Measurements from ENCODE around the gene ACSF3.

The ACSF3 gene

DNA sequence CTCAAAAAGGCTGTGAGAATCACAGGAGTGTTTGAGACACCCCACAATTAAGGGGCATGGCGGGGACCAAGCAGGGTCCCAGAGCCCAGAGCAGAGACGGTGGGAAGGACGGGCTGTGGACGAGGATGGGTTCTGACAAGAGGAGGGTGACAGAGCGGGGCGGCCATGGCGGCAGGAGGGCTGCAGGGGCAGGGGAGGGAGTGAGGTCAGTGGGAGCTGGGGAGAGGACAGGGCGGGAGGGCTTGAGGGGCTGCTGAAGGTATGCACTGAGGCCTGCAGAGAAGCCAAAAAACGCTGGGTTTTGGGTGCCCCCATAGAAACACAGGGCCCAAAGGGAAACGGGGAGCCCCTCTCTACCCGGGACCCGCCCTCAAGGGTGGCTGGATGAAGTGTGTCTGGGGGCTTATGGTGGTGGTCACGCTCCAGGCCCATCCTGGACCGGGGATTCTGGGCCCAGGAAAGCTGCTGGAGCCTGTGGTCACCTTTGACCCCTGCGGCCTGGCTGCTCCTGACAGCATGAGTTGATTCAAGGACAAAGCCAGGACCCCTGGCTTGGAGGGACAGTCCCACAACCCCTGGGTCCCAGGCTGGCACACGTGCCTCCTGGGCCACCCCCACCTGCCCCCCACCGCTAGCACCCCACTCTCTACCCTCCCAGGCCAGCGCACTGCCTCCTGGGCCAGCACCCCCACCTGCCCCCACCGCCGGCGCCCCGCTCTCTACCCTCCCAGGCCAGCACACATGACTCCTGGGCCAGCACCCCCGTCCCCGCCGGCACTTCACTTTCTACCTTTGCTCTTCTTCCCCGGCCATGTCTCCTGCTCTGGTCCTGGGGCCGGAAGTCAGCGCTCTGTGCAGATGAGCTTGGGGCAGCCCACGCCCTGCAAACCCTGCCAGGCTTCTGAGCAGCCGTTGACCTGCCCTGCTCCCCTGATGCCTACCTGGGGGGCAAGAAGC, 31.0 kb upstream of the ACSF3 start:
- Histone ChIP-seq H3K4me3 (ENCODE audit: control insufficient read depth in 1 of 7, extremely low read depth in 1 of 7, insufficient read depth in 4 of 7, low read depth in 2 of 7, low read length in 6 of 7) (no peak overlapping the region), H3K4me1 (ENCODE audit: control extremely low read depth in 1 of 4, control insufficient read depth in 4 of 4, insufficient read depth in 4 of 4, low read length in 3 of 4) (no peaks in the 10 kb centered on the region), H3K9me3 (ENCODE audit: control extremely low read depth in 1 of 5, control insufficient read depth in 4 of 5, insufficient read depth in 2 of 5, low read depth in 1 of 5, low read length in 4 of 5) (no peaks in the 10 kb centered on the region), H3K27ac (ENCODE audit: insufficient read depth in 1 of 2, low read depth in 1 of 2, low read length in 2 of 2, poor library complexity in 1 of 2, severe bottlenecking in 2 of 2) (no peak overlapping the region), H3K27me3 (replicated peaks in 2 of 5; ENCODE audit: control insufficient read depth in 4 of 5, insufficient read depth in 5 of 5, low read length in 4 of 5) (peaks cover 0 to 3% (median 0%) of the 10 kb centered on the region in 5 experiments), H3K36me3 (ENCODE audit: control insufficient read depth in 4 of 4, insufficient read depth in 4 of 4, low read length in 3 of 4) (no peaks in the 10 kb centered on the region)
- DNase-seq, result no peak
- 96% methylated on average over 30 of the region's 30 CpGs for WGBS (ENCODE audit: insufficient coverage)
- CTCF ChIA-PET, result no interaction called here
- POLR2A ChIA-PET, result no interaction called here

- Histone ChIP-seq H3K4me3 (ENCODE audit: control insufficient read depth in 1 of 7, extremely low read depth in 1 of 7, insufficient read depth in 4 of 7, low read depth in 2 of 7, low read length in 6 of 7) (no peak overlapping the region), H3K36me3 (ENCODE audit: control insufficient read depth in 4 of 4, insufficient read depth in 4 of 4, low read length in 3 of 4) (no peaks in the 10 kb centered on the region), H3K27me3 (replicated peaks in 2 of 5; ENCODE audit: control insufficient read depth in 4 of 5, insufficient read depth in 5 of 5, low read length in 4 of 5) (peaks cover 0 to 3% (median 0%) of the 10 kb centered on the region in 5 experiments), H3K27ac (ENCODE audit: insufficient read depth in 1 of 2, low read depth in 1 of 2, low read length in 2 of 2, poor library complexity in 1 of 2, severe bottlenecking in 2 of 2) (no peak overlapping the region), H3K9me3 (ENCODE audit: control extremely low read depth in 1 of 5, control insufficient read depth in 4 of 5, insufficient read depth in 2 of 5, low read depth in 1 of 5, low read length in 4 of 5) (no peaks in the 10 kb centered on the region), H3K4me1 (ENCODE audit: control extremely low read depth in 1 of 4, control insufficient read depth in 4 of 4, insufficient read depth in 4 of 4, low read length in 3 of 4) (no peaks in the 10 kb centered on the region)
- 94% methylated on average over 12 of the region's 17 CpGs for WGBS (ENCODE audit: insufficient coverage)
- DNase-seq, result no peak
- ChIA-PET CTCF (no interaction called here), POLR2A (no interaction called here)
Measured at GRCh38 chr16:89063768-89064320, 29.8 kb upstream of the ACSF3 start.

DNA sequence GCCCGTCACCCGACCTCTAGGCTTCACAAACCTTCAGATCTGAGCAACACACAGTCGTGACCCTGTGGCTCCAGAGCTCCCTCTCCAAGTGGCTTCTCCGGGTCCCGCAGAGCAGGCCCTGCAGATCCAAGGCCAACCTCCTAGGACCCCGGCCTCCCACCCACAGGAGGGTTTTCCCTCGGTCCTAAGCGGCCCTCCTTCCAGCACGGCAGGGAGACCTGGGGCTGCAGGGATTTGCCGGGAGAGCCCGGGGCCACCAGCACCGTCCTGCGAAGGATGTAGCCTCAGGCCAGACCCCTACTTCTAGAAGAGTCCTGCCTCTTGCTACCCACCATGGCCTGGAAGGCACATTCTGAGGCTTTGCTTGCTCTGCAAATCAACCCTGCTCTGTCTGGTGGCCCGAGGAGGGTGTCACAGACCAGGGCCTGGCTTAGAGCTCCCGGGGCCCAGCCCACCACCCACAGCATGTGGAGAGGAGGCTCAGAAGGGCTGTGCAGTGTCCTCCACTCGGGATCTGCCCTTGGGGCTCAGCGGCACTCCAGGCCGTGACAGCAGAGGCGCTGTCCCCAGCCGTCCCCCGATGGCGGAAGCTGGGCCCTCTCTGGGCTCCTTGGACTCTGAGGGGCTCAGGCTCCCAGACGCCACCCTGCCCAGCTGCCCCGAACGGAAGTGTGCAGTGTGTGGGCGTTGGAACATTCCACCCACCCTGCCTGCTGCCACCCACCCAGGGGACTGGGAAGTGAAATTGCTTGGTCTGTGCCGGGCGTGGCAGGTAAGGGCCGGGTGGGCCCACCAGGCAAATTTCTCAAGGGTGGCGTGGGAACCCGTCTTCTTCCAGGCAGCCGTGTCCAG, 28.8 kb upstream of the ACSF3 start:
- POLR2A ChIA-PET, result no interaction called here
- Histone ChIP-seq H3K27ac (ENCODE audit: insufficient read depth in 1 of 2, low read depth in 1 of 2, low read length in 2 of 2, poor library complexity in 1 of 2, severe bottlenecking in 2 of 2) (no peak overlapping the region), H3K9me3 (ENCODE audit: control extremely low read depth in 1 of 5, control insufficient read depth in 4 of 5, insufficient read depth in 2 of 5, low read depth in 1 of 5, low read length in 4 of 5) (no peaks in the 10 kb centered on the region), H3K27me3 (replicated peaks in 2 of 5; ENCODE audit: control insufficient read depth in 4 of 5, insufficient read depth in 5 of 5, low read length in 4 of 5) (peaks cover 0 to 3% (median 0%) of the 10 kb centered on the region in 5 experiments), H3K4me3 (ENCODE audit: control insufficient read depth in 1 of 7, extremely low read depth in 1 of 7, insufficient read depth in 4 of 7, low read depth in 2 of 7, low read length in 6 of 7) (no peak overlapping the region), H3K36me3 (ENCODE audit: control insufficient read depth in 4 of 4, insufficient read depth in 4 of 4, low read length in 3 of 4) (no peaks in the 10 kb centered on the region), H3K4me1 (ENCODE audit: control extremely low read depth in 1 of 4, control insufficient read depth in 4 of 4, insufficient read depth in 4 of 4, low read length in 3 of 4) (no peaks in the 10 kb centered on the region)
- 95% methylated on average over 27 of the region's 32 CpGs for WGBS (ENCODE audit: insufficient coverage)
- DNase-seq, result no peak
- CTCF ChIA-PET, result no interaction called here

DNA sequence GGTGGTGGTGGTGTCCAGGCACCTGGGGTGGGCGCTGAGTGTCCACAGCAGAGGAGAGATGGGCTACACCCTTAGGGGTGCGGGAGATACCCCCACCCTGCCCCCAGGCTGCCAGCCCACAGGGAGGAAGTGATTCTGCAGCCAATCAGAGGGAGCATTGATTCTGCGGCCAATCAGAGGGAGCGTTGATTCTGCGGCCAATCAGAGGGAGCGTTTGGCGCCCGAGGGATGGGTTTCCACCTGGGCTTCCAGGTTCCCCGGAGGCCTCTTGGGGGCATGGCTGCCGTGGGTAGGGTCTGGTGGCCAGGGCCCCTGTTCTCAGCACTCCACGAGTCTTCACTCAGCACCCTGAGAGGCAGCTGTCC, 28.2 kb upstream of the ACSF3 start:
- DNase-seq, result no peak
- CTCF ChIA-PET, result no interaction called here
- POLR2A ChIA-PET, result no interaction called here

GRCh38 chr16:89066721-89067120, 26.9 kb upstream of the ACSF3 start:
- Histone ChIP-seq H3K4me3 (ENCODE audit: control insufficient read depth in 1 of 7, extremely low read depth in 1 of 7, insufficient read depth in 4 of 7, low read depth in 2 of 7, low read length in 6 of 7) (no peak overlapping the region), H3K27me3 (replicated peaks in 2 of 5; ENCODE audit: control insufficient read depth in 4 of 5, insufficient read depth in 5 of 5, low read length in 4 of 5) (no peaks in the 10 kb centered on the region), H3K4me1 (ENCODE audit: control extremely low read depth in 1 of 4, control insufficient read depth in 4 of 4, insufficient read depth in 4 of 4, low read length in 3 of 4) (no peaks in the 10 kb centered on the region), H3K27ac (ENCODE audit: insufficient read depth in 1 of 2, low read depth in 1 of 2, low read length in 2 of 2, poor library complexity in 1 of 2, severe bottlenecking in 2 of 2) (no peak overlapping the region), H3K36me3 (ENCODE audit: control insufficient read depth in 4 of 4, insufficient read depth in 4 of 4, low read length in 3 of 4) (no peaks in the 10 kb centered on the region), H3K9me3 (ENCODE audit: control extremely low read depth in 1 of 5, control insufficient read depth in 4 of 5, insufficient read depth in 2 of 5, low read depth in 1 of 5, low read length in 4 of 5) (no peaks in the 10 kb centered on the region)
- 97% methylated on average over 17 of the region's 21 CpGs for WGBS (ENCODE audit: insufficient coverage)
- ChIA-PET POLR2A (no interaction called here), CTCF (no interaction called here)
- DNase-seq, result no peak

More for the DNA sequence above, 28.2 kb upstream of the ACSF3 start:
- Histone ChIP-seq H3K9me3 (ENCODE audit: control extremely low read depth in 1 of 5, control insufficient read depth in 4 of 5, insufficient read depth in 2 of 5, low read depth in 1 of 5, low read length in 4 of 5) (no peaks in the 10 kb centered on the region), H3K27me3 (replicated peaks in 2 of 5; ENCODE audit: control insufficient read depth in 4 of 5, insufficient read depth in 5 of 5, low read length in 4 of 5) (peaks cover 0 to under 1% (median 0%) of the 10 kb centered on the region in 5 experiments), H3K4me1 (ENCODE audit: control extremely low read depth in 1 of 4, control insufficient read depth in 4 of 4, insufficient read depth in 4 of 4, low read length in 3 of 4) (no peaks in the 10 kb centered on the region), H3K36me3 (ENCODE audit: control insufficient read depth in 4 of 4, insufficient read depth in 4 of 4, low read length in 3 of 4) (no peaks in the 10 kb centered on the region), H3K27ac (ENCODE audit: insufficient read depth in 1 of 2, low read depth in 1 of 2, low read length in 2 of 2, poor library complexity in 1 of 2, severe bottlenecking in 2 of 2) (no peak overlapping the region), H3K4me3 (ENCODE audit: control insufficient read depth in 1 of 7, extremely low read depth in 1 of 7, insufficient read depth in 4 of 7, low read depth in 2 of 7, low read length in 6 of 7) (no peak overlapping the region)
- 96% methylated on average over 10 of the region's 11 CpGs for WGBS (ENCODE audit: insufficient coverage)

DNA sequence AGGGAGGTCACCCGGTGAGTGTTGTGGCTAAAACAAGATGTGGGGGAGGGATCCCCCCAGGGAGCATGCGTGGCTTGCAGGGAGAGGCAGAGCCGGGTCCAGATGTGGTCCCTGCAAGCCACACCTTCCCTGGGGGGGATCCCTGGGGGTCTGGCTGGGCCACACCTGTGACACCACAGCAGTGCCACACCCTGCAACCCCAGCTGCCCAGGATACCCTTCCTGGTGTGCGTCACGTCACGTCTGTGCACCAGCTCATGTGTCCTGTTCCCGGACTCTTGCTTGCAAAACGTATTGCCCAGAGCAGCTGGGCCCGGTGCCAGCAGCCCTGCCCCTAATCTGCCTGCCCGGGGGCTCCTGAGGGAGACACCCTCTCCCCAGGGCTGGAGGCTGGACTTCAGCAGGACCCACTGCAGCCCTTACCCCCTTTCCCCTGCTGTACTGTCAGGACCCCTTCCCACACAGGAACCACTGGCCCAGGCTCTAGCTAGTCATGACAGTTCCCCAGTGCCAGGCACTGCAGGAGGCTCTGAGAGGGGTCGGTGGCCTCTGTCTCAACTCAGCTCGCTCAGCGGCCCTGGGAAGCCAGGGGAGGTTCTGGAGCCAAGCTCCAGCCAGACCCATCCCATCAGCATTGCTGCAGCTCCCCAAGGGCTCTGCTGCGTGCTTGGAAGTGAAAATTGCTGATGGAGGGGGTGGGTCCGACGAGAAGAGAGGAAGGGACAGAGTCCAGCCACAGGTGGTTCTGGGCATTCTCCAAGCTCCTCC, 25.8 kb upstream of the ACSF3 start:
- CTCF ChIA-PET, result no interaction called here
- Histone ChIP-seq H3K27ac (ENCODE audit: insufficient read depth in 1 of 2, low read depth in 1 of 2, low read length in 2 of 2, poor library complexity in 1 of 2, severe bottlenecking in 2 of 2) (no peak overlapping the region), H3K36me3 (ENCODE audit: control insufficient read depth in 4 of 4, insufficient read depth in 4 of 4, low read length in 3 of 4) (no peaks in the 10 kb centered on the region), H3K4me1 (ENCODE audit: control extremely low read depth in 1 of 4, control insufficient read depth in 4 of 4, insufficient read depth in 4 of 4, low read length in 3 of 4) (no peaks in the 10 kb centered on the region), H3K27me3 (replicated peaks in 2 of 5; ENCODE audit: control insufficient read depth in 4 of 5, insufficient read depth in 5 of 5, low read length in 4 of 5) (no peaks in the 10 kb centered on the region), H3K9me3 (ENCODE audit: control extremely low read depth in 1 of 5, control insufficient read depth in 4 of 5, insufficient read depth in 2 of 5, low read depth in 1 of 5, low read length in 4 of 5) (no peaks in the 10 kb centered on the region), H3K4me3 (ENCODE audit: control insufficient read depth in 1 of 7, extremely low read depth in 1 of 7, insufficient read depth in 4 of 7, low read depth in 2 of 7, low read length in 6 of 7) (no peak overlapping the region)
- whole genome bisulfite sequencing (ENCODE audit: insufficient coverage), result 76% methylated on average over 11 of the region's 16 CpGs
- no peak for DNase-seq
- POLR2A ChIA-PET, result interaction anchor here (0.6 kb wide), 1 partner anchor 80 kb away, joined by 3 read pairs; no protein-coding TSS in a partner anchor
